GM21723 (cell line): ENCODE results near the gene KCNQ2.

Experiments used
- ATAC-seq: cut with Tn5 transposase; IDR thresholded peaks from one replicate; pipeline ENCODE4 v1.9.1; 2021; ENCODE audit warnings: mild to moderate bottlenecking, moderate library complexity; ENCODE audit not compliant: unreplicated experiment

KCNQ2 gene

DNA sequence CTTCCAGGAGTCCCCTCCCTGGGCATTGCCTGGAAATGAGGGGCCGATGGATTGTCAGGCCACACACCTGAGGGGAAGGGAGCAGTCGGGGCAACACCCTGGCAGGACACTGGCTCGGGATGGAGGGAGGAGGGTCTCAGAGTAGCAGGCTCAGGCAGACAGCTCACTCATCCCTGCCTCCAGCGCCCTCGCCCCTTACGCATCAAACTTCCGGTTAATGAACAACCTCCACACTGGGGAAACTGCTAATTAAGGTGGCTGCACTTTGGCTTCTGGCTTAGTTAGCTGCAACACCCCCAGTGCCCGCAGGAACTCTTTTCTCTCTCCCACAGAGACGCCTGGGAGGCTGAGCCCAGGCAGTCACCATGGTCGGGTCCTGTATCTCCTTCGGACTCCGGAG lies 98.0 kb downstream of the KCNQ2 start:
- ATAC-seq: no peak

DNA sequence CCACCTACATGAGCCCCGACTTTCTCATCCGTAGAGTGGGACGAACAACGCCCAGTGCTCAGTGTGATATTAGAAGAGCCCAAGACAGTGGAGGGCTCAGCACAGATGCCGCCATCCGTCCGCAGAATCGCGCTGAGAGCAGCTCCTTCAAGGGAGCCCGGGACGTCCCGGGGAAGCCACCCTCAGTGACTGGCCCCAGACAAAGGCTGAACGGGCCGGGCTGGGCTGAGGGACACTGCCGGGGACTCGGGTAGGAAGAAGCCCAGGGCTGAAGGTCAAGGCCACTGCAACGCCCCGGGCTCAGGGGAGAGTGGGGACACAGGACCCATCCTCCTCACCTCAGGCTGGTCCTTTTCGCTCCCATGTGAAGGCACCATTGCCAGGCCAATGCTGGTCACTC lies 98.5 kb downstream of the KCNQ2 start:
- ATAC-seq: no peak

DNA sequence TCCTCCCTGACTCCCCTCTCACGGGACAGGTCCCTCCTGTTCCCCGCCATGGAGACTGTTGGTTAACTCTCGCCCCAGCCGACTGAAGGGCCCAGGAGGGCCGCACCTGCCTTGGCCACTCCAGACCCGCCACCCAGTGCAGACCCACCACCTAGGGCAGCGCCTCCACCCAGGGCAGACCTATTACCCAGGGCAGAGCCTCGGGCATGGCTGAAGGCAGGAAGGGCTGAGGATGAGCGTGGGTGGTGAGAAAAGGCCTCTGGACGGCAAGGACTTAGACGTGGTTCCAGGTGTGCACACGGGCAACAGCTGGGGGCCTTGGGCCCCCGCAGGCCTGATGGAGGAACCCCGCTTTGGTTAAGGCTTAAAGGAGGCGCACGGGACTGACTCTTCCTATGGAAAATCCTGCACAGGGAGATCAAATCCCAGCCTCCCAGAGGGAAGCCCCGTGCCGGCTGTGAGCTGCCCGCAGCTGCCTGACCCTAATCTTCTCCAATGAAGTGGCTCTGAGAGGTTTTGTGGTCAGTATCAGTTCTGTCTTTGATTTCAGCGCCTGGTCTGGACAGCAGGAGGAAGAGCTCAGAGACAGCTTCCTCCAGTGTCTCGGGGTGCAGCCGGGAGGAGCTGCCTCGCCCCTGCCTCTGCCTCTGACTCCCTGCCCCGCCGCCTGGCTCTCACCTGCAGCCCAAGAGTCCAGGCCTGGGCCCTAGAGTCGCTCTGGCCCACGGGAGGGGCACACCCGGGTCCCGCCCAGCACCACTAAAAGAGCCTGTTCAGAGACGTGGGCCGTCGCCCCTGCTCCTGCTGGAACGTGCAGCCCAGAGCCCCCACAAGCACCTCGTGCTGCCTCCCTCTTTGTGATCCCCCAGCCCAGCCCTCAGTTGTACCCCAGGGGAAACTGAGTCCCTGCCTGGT lies 99.2 kb downstream of the KCNQ2 start:
- no peak for ATAC-seq

DNA sequence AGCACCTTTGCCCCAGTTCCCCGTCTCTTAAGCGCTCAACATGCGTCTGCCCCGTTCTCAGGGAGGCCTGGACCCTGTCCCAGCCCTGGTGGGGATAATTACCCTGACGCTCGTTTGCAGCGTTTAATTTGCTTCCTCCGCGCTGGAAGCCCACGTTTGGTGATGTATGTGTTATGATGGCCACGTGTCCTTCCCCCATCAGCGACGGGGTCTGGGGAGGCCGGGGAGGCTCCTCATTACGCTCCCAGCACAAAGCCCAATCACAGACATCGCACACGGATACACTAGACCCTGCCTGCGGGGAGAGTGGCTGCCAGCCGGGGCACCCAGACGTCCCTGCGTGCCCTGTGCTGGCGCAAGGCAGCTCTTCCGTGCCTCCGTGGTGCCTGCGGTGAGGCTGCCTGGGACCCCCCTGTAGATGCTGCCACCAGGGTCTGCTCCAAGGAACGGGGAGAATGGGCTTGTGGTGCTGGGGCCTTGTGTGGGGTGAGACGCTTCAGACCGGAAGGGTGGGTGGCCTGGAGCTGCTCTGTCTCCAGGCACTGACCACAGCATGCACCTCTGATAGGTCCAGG lies 101.1 kb downstream of the KCNQ2 start:
- no peak for ATAC-seq

DNA sequence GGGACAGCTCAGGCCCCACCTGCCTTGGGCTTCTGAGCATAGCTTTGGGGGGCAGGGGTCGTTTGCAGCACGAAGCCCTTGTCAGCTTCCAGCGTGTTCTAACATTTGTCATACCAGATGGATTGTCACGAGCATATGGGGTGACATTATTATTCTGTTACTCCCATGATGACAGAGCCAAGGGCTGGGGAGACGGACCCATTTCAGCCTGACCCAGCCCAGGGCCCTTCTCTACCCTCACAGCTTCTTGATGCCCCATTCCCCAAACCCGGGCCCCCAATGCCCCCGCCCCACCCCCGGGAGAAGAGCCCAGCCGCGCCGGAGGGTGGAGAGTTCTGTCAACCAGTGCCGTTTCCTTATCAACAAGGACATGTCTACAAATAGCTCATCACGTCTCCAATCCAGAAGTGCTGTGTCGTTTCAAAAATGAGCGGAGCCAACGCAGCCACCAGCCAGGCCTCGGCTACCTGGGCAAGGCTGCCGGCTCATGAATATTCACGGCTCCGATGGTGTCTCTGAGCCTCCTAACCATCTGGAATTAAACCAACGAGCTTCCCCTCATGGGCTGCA lies 101.8 kb downstream of the KCNQ2 start:
- no peak for ATAC-seq

DNA sequence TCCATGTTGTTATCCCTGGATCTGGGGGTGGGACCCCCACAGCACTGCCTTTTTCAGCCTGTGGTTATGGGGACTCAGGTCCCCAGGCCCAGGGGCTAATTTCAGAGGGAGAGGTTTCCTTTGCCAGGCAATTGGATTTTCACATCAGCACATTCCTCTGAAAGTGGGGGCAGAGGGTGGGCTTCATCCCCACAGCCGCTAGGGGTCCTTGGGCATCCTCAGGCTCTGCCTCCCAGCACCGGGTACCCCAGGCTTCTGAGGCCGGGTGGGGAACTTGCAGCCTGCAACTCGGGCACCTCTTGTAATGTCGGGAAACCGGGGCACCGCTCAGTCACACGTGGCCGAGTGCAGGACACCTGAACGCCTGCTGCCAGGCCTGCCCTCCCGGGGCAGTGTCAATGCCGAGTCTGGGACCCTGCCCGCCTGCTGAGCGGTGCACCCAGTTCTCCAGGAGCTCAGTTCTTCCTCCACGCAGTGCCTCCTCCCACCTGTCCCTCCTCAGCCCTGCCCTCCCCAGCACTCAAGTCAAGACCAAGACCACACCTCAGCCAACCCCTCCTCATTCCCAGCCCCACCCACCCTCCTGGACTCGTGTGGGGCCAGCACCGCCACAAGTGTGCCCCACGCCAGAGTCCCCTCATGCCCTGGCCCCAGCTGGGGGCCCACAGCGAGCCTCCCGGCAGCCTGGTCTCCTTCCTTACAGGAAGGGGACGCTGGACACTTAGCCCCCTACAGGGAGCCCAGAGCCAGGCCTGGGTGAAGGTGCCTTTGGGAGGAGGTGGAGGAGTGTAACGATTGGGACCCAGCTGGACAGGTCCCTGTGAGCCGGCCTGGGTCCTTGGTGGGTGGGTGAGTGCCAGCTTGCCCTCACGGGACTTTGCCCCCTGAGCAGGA lies 102.5 kb downstream of the KCNQ2 start:
- no peak for ATAC-seq

DNA sequence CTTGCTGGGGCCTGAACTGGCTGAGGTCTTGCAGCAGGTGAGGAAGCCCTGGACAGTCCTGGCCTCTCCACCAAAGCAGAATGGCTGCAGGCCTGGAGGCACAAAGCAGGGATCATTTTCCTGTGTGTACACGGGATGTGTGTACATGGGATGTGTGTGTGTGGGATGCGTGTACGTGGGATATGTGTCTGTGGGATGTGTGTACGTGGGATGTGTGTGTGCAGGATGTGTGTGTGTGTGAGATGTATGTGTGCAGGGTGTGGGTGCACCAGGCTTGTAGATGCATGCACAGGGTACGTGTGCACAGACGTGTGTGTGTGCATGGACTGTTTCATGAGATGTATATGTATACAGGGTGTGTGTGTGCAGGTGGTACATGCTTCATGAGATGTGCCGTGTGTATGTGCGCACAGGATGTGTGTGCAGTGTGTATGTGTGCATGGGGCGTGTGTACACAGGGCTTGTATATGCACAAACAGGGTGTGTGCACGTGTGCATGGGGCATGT lies 103.4 kb downstream of the KCNQ2 start:
- ATAC-seq: no peak

DNA sequence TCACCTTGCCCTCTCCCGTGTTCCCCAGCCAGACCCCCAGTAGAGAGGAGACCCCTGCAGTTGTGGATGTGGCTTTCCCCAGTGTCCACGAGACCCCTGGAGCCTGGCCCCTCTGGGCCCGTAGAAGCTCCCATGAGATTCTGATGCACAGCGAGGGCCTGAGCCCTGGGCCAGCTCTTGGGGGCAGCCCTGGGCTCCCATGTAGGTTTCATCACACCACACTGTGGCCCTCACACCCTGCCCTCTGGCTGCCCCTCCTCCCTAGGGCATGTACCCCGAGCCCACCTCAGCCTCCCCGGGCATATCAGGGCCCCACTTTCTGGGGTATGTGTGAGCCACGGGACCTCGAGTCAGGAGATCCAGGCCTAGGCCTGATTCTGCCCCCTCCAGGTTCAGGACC lies 104.3 kb downstream of the KCNQ2 start:
- ATAC-seq: no peak

DNA sequence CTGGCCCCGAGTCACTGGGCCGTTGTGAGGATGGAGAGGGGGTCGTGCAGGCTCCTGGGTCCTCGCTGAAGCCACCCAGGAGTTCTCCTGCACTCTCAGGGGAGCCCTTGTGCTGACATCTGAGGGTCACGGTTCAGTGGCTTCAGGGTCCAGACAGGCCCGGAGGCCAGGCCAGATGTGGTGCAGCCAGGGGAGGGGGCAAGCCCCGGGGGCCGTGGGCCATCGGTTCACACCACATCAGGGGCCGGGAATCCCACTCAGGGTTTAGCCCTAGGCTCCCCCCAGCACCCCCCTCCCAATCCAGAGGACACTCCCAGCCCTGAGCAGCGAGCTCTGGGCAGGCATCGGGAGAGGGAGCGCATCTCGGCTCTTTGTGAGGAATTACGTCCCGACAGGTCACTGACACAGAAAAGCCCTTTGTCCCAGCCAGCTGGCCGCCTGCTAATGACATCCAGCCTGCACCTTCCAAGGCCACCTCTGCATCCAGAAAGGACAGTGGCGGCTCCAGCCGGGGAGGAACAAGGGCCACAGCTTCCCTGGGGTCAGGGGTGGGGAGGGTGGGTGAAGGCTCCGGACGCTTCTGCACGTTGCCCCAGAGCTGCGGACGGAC lies 104.9 kb downstream of the KCNQ2 start:
- no peak for ATAC-seq

DNA sequence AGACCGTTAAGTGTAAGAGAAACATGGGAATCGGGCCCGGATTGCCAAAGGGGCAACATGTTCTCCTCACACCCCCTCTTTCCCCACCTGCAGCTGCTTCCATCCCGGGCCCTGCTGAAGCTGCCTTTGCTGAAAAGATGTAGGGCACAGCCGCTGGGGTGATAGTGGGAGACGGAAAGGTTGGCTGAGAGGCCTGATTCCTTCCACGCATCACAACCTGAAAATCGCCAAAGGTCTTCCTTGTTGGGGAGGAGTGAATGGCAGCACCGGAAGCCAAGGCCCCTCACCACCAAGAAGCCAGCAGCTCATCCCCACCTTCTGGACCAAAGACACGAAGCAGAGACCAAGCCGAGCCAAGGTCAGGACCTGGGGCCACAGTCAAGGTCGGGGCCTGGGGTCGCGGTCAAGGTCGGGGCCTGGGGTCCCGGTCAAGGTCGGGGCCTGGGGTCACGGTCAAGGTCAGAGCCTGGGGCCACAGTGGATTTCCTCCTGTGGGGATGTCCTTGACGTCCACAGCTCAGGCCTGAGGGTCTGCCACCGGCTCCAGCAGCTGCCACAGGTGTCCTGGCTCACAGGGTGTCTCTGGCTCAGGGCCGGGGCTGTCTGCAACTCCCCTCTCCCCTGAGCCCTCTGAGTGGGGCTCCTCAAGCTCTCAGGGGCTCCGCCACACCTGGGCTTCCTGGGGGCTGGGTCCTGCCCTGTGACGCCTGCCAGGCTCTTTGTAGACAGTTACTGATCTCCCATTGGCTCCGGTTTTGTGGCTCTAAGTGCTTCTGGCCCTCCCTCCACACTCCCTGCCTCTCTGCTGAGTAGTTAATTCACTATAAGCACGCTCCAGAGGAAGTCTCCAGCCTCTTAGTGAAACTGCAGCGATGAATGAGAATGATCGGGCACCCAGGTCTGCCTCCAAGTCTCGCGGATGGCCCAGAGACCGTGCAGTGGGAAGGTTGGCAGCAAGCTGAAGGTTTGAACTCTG lies 105.8 kb downstream of the KCNQ2 start:
- ATAC-seq: no peak

DNA sequence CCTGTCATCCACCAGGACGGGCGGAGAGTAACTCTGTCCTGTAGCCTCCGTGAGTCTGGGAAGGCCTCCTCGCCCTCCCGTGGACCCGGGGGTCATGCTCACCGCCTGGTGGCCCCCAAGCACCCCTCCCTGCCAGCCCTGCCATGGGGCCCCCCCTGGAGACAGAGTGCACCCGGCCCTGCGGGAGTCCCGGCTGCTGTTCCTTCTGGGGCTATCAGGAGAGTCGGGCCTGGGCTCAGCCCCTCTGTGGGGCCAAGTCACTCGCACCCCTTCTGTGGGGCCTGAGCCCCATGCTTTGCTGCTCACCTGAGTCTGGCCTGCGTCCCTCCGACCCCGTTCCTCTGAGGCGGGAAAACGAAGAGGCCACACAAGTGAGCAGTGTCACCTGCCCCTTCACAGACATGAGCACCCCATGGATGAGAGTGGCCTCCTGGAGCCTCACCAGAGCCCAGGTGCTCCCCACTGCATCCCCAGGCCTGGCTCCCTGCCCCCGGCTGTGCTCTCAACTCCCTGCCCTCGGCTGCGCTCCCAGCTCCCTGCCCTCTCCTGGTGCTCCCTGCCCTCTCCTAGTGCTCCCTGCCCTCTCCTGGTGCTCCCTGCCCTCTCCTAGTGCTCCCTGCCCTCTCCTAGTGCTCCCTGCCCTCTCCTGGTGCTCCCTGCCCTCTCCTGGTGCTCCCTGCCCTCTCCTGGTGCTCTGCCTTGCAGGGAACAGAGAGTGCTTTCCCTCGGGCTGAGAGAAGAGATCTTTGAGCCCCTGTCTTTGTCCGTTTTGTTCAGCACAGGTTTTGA lies 106.7 kb downstream of the KCNQ2 start:
- no peak for ATAC-seq

DNA sequence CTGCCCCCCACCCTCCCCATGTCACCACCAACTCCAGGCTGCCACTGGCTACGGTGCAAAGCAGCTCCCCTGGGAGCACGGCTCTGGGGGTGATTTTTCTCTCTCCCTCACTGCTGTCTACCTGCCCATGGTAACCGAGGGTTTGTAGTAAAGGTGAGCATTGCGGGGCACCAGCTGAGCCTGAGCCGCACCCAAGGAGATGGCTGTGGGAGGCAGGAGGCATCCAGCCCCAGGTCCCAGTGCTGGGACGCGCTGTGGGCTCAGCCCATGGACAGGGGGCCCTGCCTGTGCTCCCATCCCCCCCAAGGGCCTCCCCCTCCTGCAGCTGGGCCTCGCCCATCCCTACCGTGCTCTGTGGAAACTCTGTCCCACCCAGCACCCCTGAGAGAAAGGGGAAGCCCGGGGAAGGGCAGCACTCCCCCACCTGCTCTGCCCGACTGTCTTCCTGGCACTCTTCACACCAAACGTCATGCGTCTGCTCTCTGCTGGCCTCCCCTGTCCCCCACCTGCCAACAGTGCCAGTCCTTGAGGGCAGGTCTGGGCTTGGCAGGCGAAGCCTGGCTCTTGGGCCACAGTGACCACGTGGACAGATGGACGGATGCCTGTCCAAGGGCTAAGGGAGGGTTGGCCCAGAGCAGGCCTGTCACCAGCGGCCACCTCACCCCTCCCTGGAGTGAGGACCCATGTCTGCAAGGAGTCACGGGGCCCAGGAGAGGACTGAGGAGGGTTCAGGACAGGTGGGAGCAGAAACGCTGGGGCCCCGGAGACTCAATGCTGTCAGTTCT lies 107.5 kb downstream of the KCNQ2 start:
- no peak for ATAC-seq

DNA sequence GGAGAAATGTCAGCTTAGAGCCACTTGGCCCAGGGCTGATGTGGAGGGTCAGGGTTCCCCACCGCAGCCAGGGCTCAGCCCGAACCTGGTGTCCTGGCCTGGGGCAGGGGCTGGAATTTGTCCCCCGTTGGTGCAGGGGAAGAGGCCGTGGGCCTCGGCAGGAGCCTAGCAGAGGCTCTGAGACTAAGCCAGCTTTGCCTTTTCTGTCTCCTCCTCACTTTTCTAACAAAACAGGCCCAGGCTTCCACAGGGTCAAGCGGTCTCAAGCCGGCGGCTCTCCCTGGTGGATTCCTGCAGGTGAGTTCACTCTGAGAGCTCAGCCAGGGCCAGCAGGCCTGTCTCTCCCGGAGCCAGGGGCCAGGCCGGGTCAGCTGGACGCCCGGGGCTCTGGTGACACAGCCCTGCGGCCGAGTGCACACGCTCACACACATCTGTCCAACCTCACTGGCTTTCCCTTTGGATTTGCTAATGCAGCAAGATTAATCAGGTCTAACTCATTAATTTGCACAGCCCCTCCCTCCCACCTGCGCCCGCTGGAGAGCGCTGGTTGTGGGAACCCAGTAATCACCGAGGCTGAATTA lies 108.4 kb downstream of the KCNQ2 start:
- ATAC-seq: no peak

DNA sequence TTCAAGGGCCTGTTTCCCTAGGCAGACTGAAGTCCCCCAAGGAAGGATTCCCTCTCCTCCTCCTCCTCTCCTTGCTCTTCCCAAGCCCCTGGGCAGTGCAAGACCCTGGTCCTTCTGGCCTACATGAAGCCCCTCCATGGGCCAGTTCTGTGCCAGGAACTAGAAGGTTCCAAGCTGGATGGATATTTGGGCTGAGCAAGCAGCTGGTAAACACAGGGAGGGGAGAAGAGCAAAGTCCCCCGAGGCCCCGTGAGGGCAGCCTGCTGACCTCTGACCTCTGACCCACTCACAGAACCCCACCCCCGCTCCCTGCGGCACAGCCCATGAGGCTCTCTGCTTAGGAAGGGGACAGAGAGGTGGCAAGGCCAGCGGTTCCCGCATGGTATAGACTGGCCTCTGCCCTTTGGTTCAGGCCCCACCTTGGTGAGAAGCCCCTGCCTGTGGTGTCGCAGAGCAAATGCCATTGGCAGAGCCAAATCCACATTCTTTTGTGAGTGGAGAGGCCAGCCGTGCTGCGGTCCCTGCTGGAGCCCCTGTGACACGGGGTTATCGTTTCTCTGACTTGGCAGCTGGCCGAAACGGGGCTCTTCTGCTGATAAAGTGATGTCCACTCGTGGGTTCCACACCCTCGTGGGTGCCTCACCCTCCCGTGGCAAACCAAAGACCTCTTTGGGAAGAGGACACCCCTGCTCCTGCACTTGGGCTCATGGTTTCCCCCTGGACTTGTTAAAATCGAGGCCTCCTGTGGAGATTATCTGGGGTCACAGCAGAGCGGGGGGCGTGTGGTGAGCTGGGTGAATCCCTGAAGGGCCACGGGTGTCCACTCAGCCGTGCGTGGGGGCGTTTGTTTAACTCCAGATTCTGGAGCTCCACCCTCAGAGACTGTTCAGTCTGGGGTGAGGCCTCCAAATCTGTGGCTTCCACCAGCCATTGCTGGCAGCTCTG lies 109.2 kb downstream of the KCNQ2 start:
- ATAC-seq: no peak

DNA sequence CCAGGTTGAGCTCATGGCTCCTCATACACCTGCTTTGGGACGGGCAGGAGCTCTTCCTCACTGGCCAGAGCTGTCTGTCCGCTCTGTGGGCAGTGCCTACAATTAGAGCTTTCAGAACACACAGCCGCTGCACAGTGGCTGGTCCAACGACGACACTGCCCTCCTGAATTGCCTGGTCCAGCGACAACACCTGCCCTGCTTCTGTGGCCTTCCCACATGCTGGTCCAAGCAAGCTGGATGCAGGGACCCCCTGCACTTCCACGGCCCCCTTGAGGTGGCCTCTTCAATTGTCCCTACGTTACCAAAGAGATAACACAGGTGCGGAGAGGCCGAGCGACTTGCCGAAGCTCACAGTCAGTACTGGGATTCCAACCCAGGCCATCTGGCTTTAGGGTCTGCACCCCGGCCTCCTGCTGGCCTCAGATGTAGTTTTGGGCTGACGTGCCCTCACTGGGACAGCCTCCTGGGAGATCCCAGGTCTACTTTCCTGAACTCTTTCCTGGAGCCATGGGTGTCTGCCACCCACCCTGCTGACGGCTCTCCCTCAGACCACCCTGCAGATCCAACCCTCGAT lies 109.9 kb downstream of the KCNQ2 start:
- no peak for ATAC-seq
